Myocyte (in vitro differentiated cells): ENCODE results near the gene ARL2. TPM values are rescaled to one million over a fixed set of nuclear protein-coding genes. Genes with fewer than 3 reads are reported as not detected.

Experiments used
- microRNA-seq: library from miRNA; unstranded; fragments of <30 nt; microRNA quantifications from one replicate; pipeline ENCODE4, GENCODE V29; 2016
- total RNA-seq: library from RNA; depleted of rRNA; stranded (reverse); fragments of >200 nt; gene quantifications from 2 replicates; pipeline ENCODE4 v1.2.3, GENCODE V29; 2014

Gene ARL2
- total RNA-seq, 1 donor from 2014 or later, result 134 TPM

Small RNA genes lying within 50 kb of the gene (microRNA-seq; reads per million reads assigned to microRNA genes)
- not detected for gene MIR6879

Other genes starting within 250 kb of the ARL2 start
- gene SF1, start 235.6 kb upstream of the ARL2 start, total RNA-seq, result 97.3 and 141 TPM in 2 replicates
- 7.1 and 10.8 TPM in 2 replicates for gene MAP4K2, start 210.9 kb upstream of the ARL2 start, total RNA-seq
- gene MEN1, start 203.6 kb upstream of the ARL2 start, total RNA-seq, result 10.5 and 13.7 TPM in 2 replicates
- 0.62 and 2.0 TPM in 2 replicates for gene CDC42BPG, start 169.5 kb upstream of the ARL2 start, total RNA-seq
- gene EHD1, start 135.5 kb upstream of the ARL2 start, total RNA-seq, result 58.0 and 60.4 TPM in 2 replicates
- 14.1 and 20.4 TPM in 2 replicates for gene ATG2A, start 97.0 kb upstream of the ARL2 start, total RNA-seq
- gene PPP2R5B, start 89.5 kb upstream of the ARL2 start, total RNA-seq, result 32.1 and 39.0 TPM in 2 replicates
- not detected in 2 replicates for gene GPHA2, start 78.3 kb upstream of the ARL2 start, total RNA-seq
- gene MAJIN, start 42.1 kb upstream of the ARL2 start, total RNA-seq, result not detected in 2 replicates
- gene BATF2, start 17.2 kb upstream of the ARL2 start, total RNA-seq, result 0.21 and 1.2 TPM in 2 replicates
- gene SNX15, start 13.3 kb downstream of the ARL2 start, total RNA-seq, result 12.5 and 21.3 TPM in 2 replicates
- 20.4 and 32.5 TPM in 2 replicates for gene SAC3D1, start 27.1 kb downstream of the ARL2 start, total RNA-seq
- not detected in 2 replicates for gene NAALADL1, start 44.4 kb downstream of the ARL2 start, total RNA-seq
- gene CDCA5, start 69.9 kb downstream of the ARL2 start, total RNA-seq, result 0.75 and 1.8 TPM in 2 replicates
- gene ZFPL1, start 70.1 kb downstream of the ARL2 start, total RNA-seq, result 39.8 and 48.1 TPM in 2 replicates
- gene VPS51, start 82.1 kb downstream of the ARL2 start, total RNA-seq, result 158 and 214 TPM in 2 replicates
- 17.3 and 30.3 TPM in 2 replicates for gene TM7SF2, start 97.7 kb downstream of the ARL2 start, total RNA-seq
- 13.4 and 18.3 TPM in 2 replicates for gene ZNHIT2, start 103.5 kb downstream of the ARL2 start, total RNA-seq
- gene FAU, start 108.0 kb downstream of the ARL2 start, total RNA-seq, result 163 and 184 TPM in 2 replicates
- 37.6 and 44.2 TPM in 2 replicates for gene MRPL49, start 108.2 kb downstream of the ARL2 start, total RNA-seq
- 25.1 and 29.2 TPM in 2 replicates for gene SYVN1, start 120.4 kb downstream of the ARL2 start, total RNA-seq
- gene SPDYC, start 156.1 kb downstream of the ARL2 start, total RNA-seq, result not detected in 2 replicates
- 130 and 149 TPM in 2 replicates for gene CAPN1, start 167.8 kb downstream of the ARL2 start, total RNA-seq
- gene POLA2, start 247.8 kb downstream of the ARL2 start, total RNA-seq, result 3.2 and 4.5 TPM in 2 replicates